ENCODE data around the gene APEX2.
"Not testable (repeated sequence)": the region's sequence is repeated elsewhere in the genome, so short reads cannot be mapped to it uniquely, and the experiment has no call there.

Gene APEX2

GRCh38 chrX:54979432-54979831 lies 20.7 kb upstream of the APEX2 start:
- DNase-seq (ENCODE audit: low read depth), result no peak
- TF ChIP-seq CTCF (IDR thresholded peaks at IDR 0.05; ENCODE audit: low read depth, low read length, missing control alignments), result no peak

GRCh38 chrX:54980334-54980733 lies 19.8 kb upstream of the APEX2 start:
- H3K4me3 ChIP-seq (ENCODE audit: low read depth, low read length), result no peak overlapping the region
- no peak for DNase-seq (ENCODE audit: low read depth)
- no peak for TF ChIP-seq CTCF (IDR thresholded peaks at IDR 0.05; ENCODE audit: low read depth, low read length, missing control alignments)

More at GRCh38 chrX:54979432-54979831, 20.7 kb upstream of the APEX2 start:
- no peak overlapping the region for H3K4me3 ChIP-seq (ENCODE audit: low read depth, low read length)

GRCh38 chrX:54983306-54983705 lies 16.9 kb upstream of the APEX2 start:
- not testable (repeated sequence) for H3K4me3 ChIP-seq (ENCODE audit: low read depth, low read length)

GRCh38 chrX:54991706-54992105 lies 8.5 kb upstream of the APEX2 start:
- no peak for TF ChIP-seq CTCF (IDR thresholded peaks at IDR 0.05; ENCODE audit: low read depth, low read length, missing control alignments)

More at GRCh38 chrX:54983306-54983705, 16.9 kb upstream of the APEX2 start:
- not testable (repeated sequence) for DNase-seq (ENCODE audit: low read depth)

GRCh38 chrX:54992911-54993622 lies 7.1 kb upstream of the APEX2 start:
- no peak for DNase-seq (ENCODE audit: low read depth)
- H3K4me3 ChIP-seq (ENCODE audit: low read depth, low read length), result no peak overlapping the region
- TF ChIP-seq CTCF (IDR thresholded peaks at IDR 0.05; ENCODE audit: low read depth, low read length, missing control alignments), result no peak

More at GRCh38 chrX:54991706-54992105, 8.5 kb upstream of the APEX2 start:
- no peak overlapping the region for H3K4me3 ChIP-seq (ENCODE audit: low read depth, low read length)
- DNase-seq (ENCODE audit: low read depth), result no peak

- no peak for TF ChIP-seq CTCF (IDR thresholded peaks at IDR 0.05; ENCODE audit: low read depth, low read length, missing control alignments)
- DNase-seq (ENCODE audit: low read depth), result no peak
- H3K4me3 ChIP-seq (ENCODE audit: low read depth, low read length), result no peak within 1 kb of the TSS
Measured at GRCh38 chrX:54994099-54994498, 6.1 kb upstream of the APEX2 start, which contains the start of gene PFKFB1. TSS of gene PFKFB1 (minus strand) at chrX:54994188. CDS start at chrX:54994007, 181 bp downstream.

- TF ChIP-seq CTCF (IDR thresholded peaks at IDR 0.05; ENCODE audit: low read depth, low read length, missing control alignments), result no peak
Measured at GRCh38 chrX:54994668-54995351, 5.4 kb upstream of the APEX2 start.

More at GRCh38 chrX:54994668-54995351, 5.4 kb upstream of the APEX2 start:
- H3K4me3 ChIP-seq (ENCODE audit: low read depth, low read length), result no peak overlapping the region
- no peak for DNase-seq (ENCODE audit: low read depth)
